ENCODE data around the gene CAMK2G. TPM values are rescaled to one million over a fixed set of nuclear protein-coding genes. Genes with fewer than 3 reads are reported as not detected.

The CAMK2G gene
- total RNA-seq, 6 experiments from 2014 or later: 8.3 to 10.7 (median 9.4) TPM

DNA sequence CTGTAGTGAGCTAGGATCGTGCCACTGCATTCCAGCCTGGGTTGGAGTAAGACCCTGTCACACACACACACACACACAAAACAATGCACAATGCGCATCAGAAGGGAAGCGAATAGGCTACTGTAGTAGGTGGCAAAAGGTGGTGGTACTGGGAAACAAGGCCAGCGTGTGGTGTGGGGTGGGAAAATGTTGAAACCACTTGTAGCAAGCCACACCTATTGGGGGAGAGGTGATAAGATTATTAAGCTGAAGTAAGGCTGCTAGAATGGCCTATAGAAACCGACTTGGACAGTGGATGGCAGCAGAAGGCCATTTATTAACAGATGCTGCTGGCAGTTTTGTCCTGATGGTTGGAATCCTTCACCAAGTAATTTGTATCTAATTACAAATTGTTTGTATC lies 99.7 kb downstream of the CAMK2G start:
- Histone ChIP-seq H3K36me3 (peaks cover 0 to 21% (median 7%) of the 10 kb centered on the region in 4 donors), H3K4me3 (peak overlapping the region in 2 of 3 donors; percentile 79 to 92), H3K4me1 (peaks cover 0 to 23% (median 8%) of the 10 kb centered on the region in 4 donors), H3K27ac (peak overlapping the region in 1 of 3 donors; percentile 88), H3K9me3 (no peaks in the 10 kb centered on the region), H3K27me3 (no peaks in the 10 kb centered on the region)
- DNase-seq: no peak
- intact Hi-C loops (cut with DNase I): no loop called here
- no peak for ATAC-seq
- TF ChIP-seq POLR2A (IDR thresholded peaks at IDR 0.05) (no peak), CTCF (IDR thresholded peaks at IDR 0.05) (peak in 3 of 4 donors; percentile 6 to 18 (median 15))
- 24% methylated on average over 5 of the region's 5 CpGs for WGBS (ENCODE audit: insufficient coverage, low coverage, low lambda C conversion rate, missing lambda C conversion rate)

- DNase-seq (no peak), ATAC-seq (peak in 2 of 4 donors; percentile 2 to 3)
- H3K27ac ChIP-seq: peak overlapping the region; percentile 88 to 98 (median 88)
- WGBS (ENCODE audit: insufficient coverage, low coverage, low lambda C conversion rate, missing lambda C conversion rate): 27% methylated on average over 9 of the region's 29 CpGs
- TF ChIP-seq POLR2A (IDR thresholded peaks at IDR 0.05): no peak
- TF ChIP-seq CTCF (IDR thresholded peaks at IDR 0.05): no peak
- intact Hi-C loops (cut with DNase I): no loop called here
- H3K36me3 ChIP-seq: peaks cover 0 to 34% (median 14%) of the 10 kb centered on the region in 4 donors
- no peaks in the 10 kb centered on the region for H3K9me3 ChIP-seq
- H3K27me3 ChIP-seq: no peaks in the 10 kb centered on the region
- peak overlapping the region; percentile 76 to 92 (median 79) for H3K4me3 ChIP-seq
- H3K4me1 ChIP-seq: peaks cover 0 to 23% (median 8%) of the 10 kb centered on the region in 4 donors
Observed at GRCh38 chr10:73773152-73773879, 101.0 kb downstream of the CAMK2G start.

GRCh38 chr10:73772281-73773151 lies 101.8 kb downstream of the CAMK2G start:
- DNase-seq (peak; percentile 90 to 93 (median 92)), ATAC-seq (peak; percentile 78 to 85 (median 84))
- TF ChIP-seq CTCF (IDR thresholded peaks at IDR 0.05): peak in 1 of 4 donors; percentile 17
- peak; percentile 74 for TF ChIP-seq POLR2A (IDR thresholded peaks at IDR 0.05)
- H3K4me1 ChIP-seq: peaks cover 0 to 23% (median 8%) of the 10 kb centered on the region in 4 donors
- no peaks in the 10 kb centered on the region for H3K9me3 ChIP-seq
- peak overlapping the region; percentile 76 to 92 (median 79) for H3K4me3 ChIP-seq
- 0% methylated on average over 6 of the region's 101 CpGs for WGBS (ENCODE audit: insufficient coverage, low coverage, low lambda C conversion rate, missing lambda C conversion rate)
- peaks cover 0 to 42% (median 18%) of the 10 kb centered on the region in 4 donors for H3K36me3 ChIP-seq
- H3K27me3 ChIP-seq: no peaks in the 10 kb centered on the region
- H3K27ac ChIP-seq: peak overlapping the region; percentile 88 to 98 (median 88)
- intact Hi-C loops (cut with DNase I): no loop called here

DNA sequence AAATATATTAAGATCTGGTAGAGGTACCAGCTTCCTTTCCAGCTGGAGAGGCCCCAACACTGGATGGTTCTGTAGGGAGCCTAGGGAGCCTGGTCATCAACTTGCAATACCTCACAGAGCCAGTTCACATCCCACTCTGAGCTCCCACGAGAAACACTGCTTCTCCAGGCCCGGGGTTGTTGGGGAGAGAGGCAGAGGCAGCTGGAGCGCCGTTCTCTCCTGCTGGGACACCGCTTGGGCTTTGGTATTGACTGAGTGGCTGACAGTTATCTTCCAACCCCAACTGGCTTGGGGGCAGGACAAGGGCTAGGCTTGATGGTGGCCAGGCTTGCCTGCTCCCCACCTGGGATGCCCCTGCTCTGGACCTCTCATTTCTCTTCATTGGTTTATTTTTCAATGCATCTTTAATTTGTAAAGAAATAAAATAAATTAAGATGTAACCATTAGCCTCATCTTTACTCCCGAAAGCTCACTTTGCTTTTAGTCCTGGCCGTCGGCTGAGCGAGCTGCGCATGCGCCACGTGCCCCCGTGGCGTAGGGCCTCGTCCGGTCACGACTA lies 102.6 kb downstream of the CAMK2G start:
- ATAC-seq: peak; percentile 2 to 76 (median 38)
- Histone ChIP-seq H3K36me3 (peaks cover 0 to 49% (median 21%) of the 10 kb centered on the region in 4 donors), H3K27me3 (no peaks in the 10 kb centered on the region), H3K4me3 (peak overlapping the region; percentile 76 to 92 (median 79)), H3K27ac (peak overlapping the region; percentile 88 to 98 (median 88)), H3K9me3 (no peaks in the 10 kb centered on the region), H3K4me1 (peaks cover 0 to 23% (median 8%) of the 10 kb centered on the region in 4 donors)
- WGBS (ENCODE audit: insufficient coverage, low coverage, low lambda C conversion rate, missing lambda C conversion rate): 0% methylated on average over 12 of the region's 17 CpGs
- intact Hi-C loops (cut with DNase I): no loop called here
- peak in 1 of 3 donors; percentile 92 for DNase-seq
- TF ChIP-seq POLR2A (IDR thresholded peaks at IDR 0.05): no peak

Measured in right lobe of liver (tissue), 6 donors.